ENCODE data around the gene MLLT1. TPM values are rescaled to one million over a fixed set of nuclear protein-coding genes. Genes with fewer than 3 reads are reported as not detected.

The MLLT1 gene
- total RNA-seq (2014; rRNA removed; shearing (Covaris generic)) (14.3 and 17.5 TPM in 2 replicates), total RNA-seq (2022) (55.5 and 56.0 TPM in 2 replicates), Bru-seq, nascent RNA (percentile 61 among the genes with signal in this experiment), BruChase-seq, experiment 1, labeled RNA remaining after a 6-hour chase (percentile 72 among the genes with signal in this experiment), BruChase-seq, experiment 2, labeled RNA remaining after a 2-hour chase (percentile 67 among the genes with signal in this experiment)
- long read RNA-seq, full-length matches to known transcripts = 3 of 71 reads
- long read RNA-seq, partial matches to known transcripts = 21 of 71 reads
- long read RNA-seq, other reads (novel, unspliced or antisense) = 47 of 71 reads

GRCh38 chr19:6279931-6280591, at the start of gene MLLT1:
Gene MLLT1 (minus strand): TSS chr19:6279975. CDS start chr19:6279784, 191 bp downstream.
- intact Hi-C loops (cut with micrococcal nuclease; ENCODE audit: unreplicated experiment) = loop anchor here (1.0 kb wide), 1 partner anchor 180 kb away; no protein-coding TSS in a partner anchor
- Histone ChIP-seq H3K36me3 (ENCODE audit: insufficient read depth, low read length) (peaks cover 21% of the 10 kb centered on the region; the same call in 1 of the 2 replicates), H3K27ac (ENCODE audit: low read depth, low read length, poor library complexity, severe bottlenecking) (peak within 1 kb of the TSS; percentile 18), H2AFZ (ENCODE audit: low read length) (no peak within 1 kb of the TSS), H3K4me2 (ENCODE audit: low read length) (peak within 1 kb of the TSS; percentile 81), H3K9me3 (ENCODE audit: low read length) (peaks cover 5% of the 10 kb centered on the region; the same call in 1 of the 2 replicates), H3K4me1 (ENCODE audit: insufficient read depth, low read length, poor library complexity, severe bottlenecking) (peaks cover 23% of the 10 kb centered on the region), H3K9me2 (ENCODE audit: insufficient read depth, low read length) (no peaks in the 10 kb centered on the region), H4K20me1 (ENCODE audit: insufficient read depth, low read length) (peaks cover 17% of the 10 kb centered on the region), H3K79me2 (ENCODE audit: insufficient read depth, low read depth, low read length) (peaks cover 43% of the 10 kb centered on the region), H3K4me3 (ENCODE audit: low read depth, low read length, poor library complexity, severe bottlenecking) (peak within 1 kb of the TSS; percentile 86)
- ChIA-PET CTCF (ENCODE audit: unreplicated experiment) (no interaction called here), POLR2A (no interaction called here)
- TF ChIP-seq EZH2phosphoT487 (IDR thresholded peaks at IDR 0.05; ENCODE audit: borderline replicate concordance, low read depth, low read length) (no peak), CTCF (conservative IDR thresholded peaks at IDR 0.05; ENCODE audit: low read length) (peak; percentile 78)
- peak; percentile 97 for DNase-seq (ENCODE audit: low spot score)
- no TSS peak for BruUV-seq (replicated peaks)

- intact Hi-C loops (cut with micrococcal nuclease; ENCODE audit: unreplicated experiment) = no loop called here
- no TSS peak for BruUV-seq (replicated peaks)
- ChIA-PET CTCF (ENCODE audit: unreplicated experiment) (interaction anchor here (0.5 kb wide), 1 partner anchor 662 kb away, joined by 3 read pairs; no protein-coding TSS in a partner anchor), POLR2A (interaction anchor here (0.6 kb wide), 1 partner anchor 579 kb away, joined by 3 read pairs; no protein-coding TSS in a partner anchor)
- Histone ChIP-seq H4K20me1 (ENCODE audit: insufficient read depth, low read length) (no peaks in the 10 kb centered on the region), H3K36me3 (ENCODE audit: insufficient read depth, low read length) (no peaks in the 10 kb centered on the region), H3K9me3 (ENCODE audit: low read length) (no peaks in the 10 kb centered on the region), H3K4me1 (ENCODE audit: insufficient read depth, low read length, poor library complexity, severe bottlenecking) (no peaks in the 10 kb centered on the region), H3K4me3 (ENCODE audit: low read depth, low read length, poor library complexity, severe bottlenecking) (no peak overlapping the region), H3K9me2 (ENCODE audit: insufficient read depth, low read length) (no peaks in the 10 kb centered on the region), H3K27ac (ENCODE audit: low read depth, low read length, poor library complexity, severe bottlenecking) (no peak overlapping the region), H2AFZ (ENCODE audit: low read length) (no peak overlapping the region), H3K4me2 (ENCODE audit: low read length) (no peak overlapping the region), H3K79me2 (ENCODE audit: insufficient read depth, low read depth, low read length) (no peaks in the 10 kb centered on the region)
- TF ChIP-seq EZH2phosphoT487 (IDR thresholded peaks at IDR 0.05; ENCODE audit: borderline replicate concordance, low read depth, low read length) (no peak), CTCF (conservative IDR thresholded peaks at IDR 0.05; ENCODE audit: low read length) (no peak)
- no peak for DNase-seq (ENCODE audit: low spot score)
These were observed 47.0 kb upstream of the MLLT1 start for GRCh38 chr19:6326815-6327214.

Measured in OCI-LY7 (cell line).